LHCN-M2 (cell line): Measurements from ENCODE around the gene MCAT. TPM values are rescaled to one million over a fixed set of nuclear protein-coding genes. Genes with fewer than 3 reads are reported as not detected.

Source experiments
- DNase-seq: peaks from one replicate; pipeline ENCODE4 v3.0.0-alpha.2; 2012; ENCODE audit warnings: low read depth
- total RNA-seq: library from RNA; depleted of rRNA; stranded (reverse); fragments of >200 nt; gene quantifications from 2 replicates; pipeline ENCODE4 v1.2.3, GENCODE V29; 2014

Gene MCAT
- total RNA-seq, 1 experiment from 2014 or later, result 21.1 TPM

GRCh38 chr22:43172191-43172590 lies 29.0 kb upstream of the MCAT start:
- DNase-seq, result no peak

- no peak for DNase-seq
Observed at GRCh38 chr22:43171607-43172006, 28.4 kb upstream of the MCAT start.

- no peak for DNase-seq
Observed at GRCh38 chr22:43171019-43171491, 27.9 kb upstream of the MCAT start.

- DNase-seq, result no peak
Observed at GRCh38 chr22:43170131-43170480, 26.9 kb upstream of the MCAT start.

GRCh38 chr22:43169310-43170130 lies 26.3 kb upstream of the MCAT start:
- DNase-seq, result no peak

GRCh38 chr22:43168471-43169309 lies 25.5 kb upstream of the MCAT start:
- DNase-seq, result no peak

- DNase-seq, result no peak
Observed at GRCh38 chr22:43167001-43167589, 23.9 kb upstream of the MCAT start.

GRCh38 chr22:43166132-43166930 lies 23.1 kb upstream of the MCAT start:
- no peak for DNase-seq

- DNase-seq, result no peak
Observed at GRCh38 chr22:43164636-43165035, 21.4 kb upstream of the MCAT start.

- no peak for DNase-seq
Observed at GRCh38 chr22:43163241-43163795, 20.1 kb upstream of the MCAT start.

GRCh38 chr22:43162412-43163150 lies 19.4 kb upstream of the MCAT start:
- DNase-seq, result no peak

- DNase-seq, result no peak
Observed at GRCh38 chr22:43160497-43161126, 17.4 kb upstream of the MCAT start.

GRCh38 chr22:43159484-43160178 lies 16.4 kb upstream of the MCAT start:
- DNase-seq, result no peak

GRCh38 chr22:43158778-43159483 lies 15.7 kb upstream of the MCAT start:
- DNase-seq, result no peak

GRCh38 chr22:43157874-43158546 lies 14.8 kb upstream of the MCAT start:
- no peak for DNase-seq

GRCh38 chr22:43156413-43156812 lies 13.2 kb upstream of the MCAT start:
- no peak for DNase-seq

- peak; percentile 64 for DNase-seq
Observed at GRCh38 chr22:43155789-43156188, 12.6 kb upstream of the MCAT start.

- no peak for DNase-seq
Observed at GRCh38 chr22:43154887-43155536, 11.8 kb upstream of the MCAT start.
